Astrocyte (in vitro differentiated cells and primary cell): Measurements from ENCODE around the gene TTC27.

Source experiments
- EZH2 ChIP-seq: IDR thresholded peaks from 2 replicates; pipeline ENCODE4 v1.6.1; 2012; ENCODE audit warnings: mild to moderate bottlenecking, low read length, inconsistent platforms; ENCODE audit not compliant: insufficient read depth
- TF ChIP-seq, protein P1 (sequence below): IDR thresholded peaks from 2 replicates; pipeline ENCODE4 v1.5.1; 2011; ENCODE audit warnings: low read depth, mild to moderate bottlenecking, inconsistent platforms, low read length, moderate library complexity; ENCODE audit not compliant: insufficient read depth

DNA sequence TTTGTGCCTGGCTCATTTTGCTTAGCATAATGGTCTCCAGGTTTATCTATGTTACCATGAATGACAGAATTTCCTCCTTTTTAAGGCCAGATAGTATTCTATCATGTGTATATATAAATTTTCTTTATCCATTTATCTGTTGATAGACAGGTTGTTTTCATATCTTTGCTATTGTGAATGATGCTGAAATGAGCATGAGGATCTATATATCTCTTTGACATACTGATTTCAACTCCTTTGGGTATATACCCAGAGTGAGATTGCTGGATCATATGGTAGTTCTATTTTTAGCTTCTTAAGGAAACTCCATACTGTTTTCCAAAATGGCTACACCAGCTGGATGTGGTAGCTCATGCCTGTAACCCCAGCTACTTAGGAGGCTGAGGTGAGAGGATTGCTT lies 232.5 kb downstream of the TTC27 start:
- TF ChIP-seq, protein P1, sequence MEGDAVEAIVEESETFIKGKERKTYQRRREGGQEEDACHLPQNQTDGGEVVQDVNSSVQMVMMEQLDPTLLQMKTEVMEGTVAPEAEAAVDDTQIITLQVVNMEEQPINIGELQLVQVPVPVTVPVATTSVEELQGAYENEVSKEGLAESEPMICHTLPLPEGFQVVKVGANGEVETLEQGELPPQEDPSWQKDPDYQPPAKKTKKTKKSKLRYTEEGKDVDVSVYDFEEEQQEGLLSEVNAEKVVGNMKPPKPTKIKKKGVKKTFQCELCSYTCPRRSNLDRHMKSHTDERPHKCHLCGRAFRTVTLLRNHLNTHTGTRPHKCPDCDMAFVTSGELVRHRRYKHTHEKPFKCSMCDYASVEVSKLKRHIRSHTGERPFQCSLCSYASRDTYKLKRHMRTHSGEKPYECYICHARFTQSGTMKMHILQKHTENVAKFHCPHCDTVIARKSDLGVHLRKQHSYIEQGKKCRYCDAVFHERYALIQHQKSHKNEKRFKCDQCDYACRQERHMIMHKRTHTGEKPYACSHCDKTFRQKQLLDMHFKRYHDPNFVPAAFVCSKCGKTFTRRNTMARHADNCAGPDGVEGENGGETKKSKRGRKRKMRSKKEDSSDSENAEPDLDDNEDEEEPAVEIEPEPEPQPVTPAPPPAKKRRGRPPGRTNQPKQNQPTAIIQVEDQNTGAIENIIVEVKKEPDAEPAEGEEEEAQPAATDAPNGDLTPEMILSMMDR = no peak
- no peak for TF ChIP-seq EZH2
